Esophagus squamous epithelium (tissue), 4 donors: ENCODE measurements around the gene NNAT.

Experiments
- POLR2A ChIP-seq, 4 donors: fragments of 450-650 bp; IDR thresholded peaks; one replicate each; pipeline ENCODE4 v1.6.1; 2017; ENCODE audit warnings: antibody characterized with exemption in 4 of 4, mild to moderate bottlenecking in 4 of 4, moderate library complexity in 3 of 4
- TF ChIP-seq, protein P1 (sequence below), 6 experiments: fragments of 450-650 bp in 4 of 6; fragments of 200-600 bp in 2 of 6; sonication (generic) in 2 of 6; IDR thresholded peaks; one replicate each; pipeline ENCODE4 v1.5.1; 2016 to 2019; ENCODE audit warnings: antibody characterized with exemption in 6 of 6, mild to moderate bottlenecking in 4 of 6, moderate library complexity in 4 of 6

GRCh38 chr20:37565134-37565811, 44.2 kb downstream of the NNAT start:
- no peak for TF ChIP-seq POLR2A (IDR thresholded peaks at IDR 0.05)
- TF ChIP-seq, protein P1, sequence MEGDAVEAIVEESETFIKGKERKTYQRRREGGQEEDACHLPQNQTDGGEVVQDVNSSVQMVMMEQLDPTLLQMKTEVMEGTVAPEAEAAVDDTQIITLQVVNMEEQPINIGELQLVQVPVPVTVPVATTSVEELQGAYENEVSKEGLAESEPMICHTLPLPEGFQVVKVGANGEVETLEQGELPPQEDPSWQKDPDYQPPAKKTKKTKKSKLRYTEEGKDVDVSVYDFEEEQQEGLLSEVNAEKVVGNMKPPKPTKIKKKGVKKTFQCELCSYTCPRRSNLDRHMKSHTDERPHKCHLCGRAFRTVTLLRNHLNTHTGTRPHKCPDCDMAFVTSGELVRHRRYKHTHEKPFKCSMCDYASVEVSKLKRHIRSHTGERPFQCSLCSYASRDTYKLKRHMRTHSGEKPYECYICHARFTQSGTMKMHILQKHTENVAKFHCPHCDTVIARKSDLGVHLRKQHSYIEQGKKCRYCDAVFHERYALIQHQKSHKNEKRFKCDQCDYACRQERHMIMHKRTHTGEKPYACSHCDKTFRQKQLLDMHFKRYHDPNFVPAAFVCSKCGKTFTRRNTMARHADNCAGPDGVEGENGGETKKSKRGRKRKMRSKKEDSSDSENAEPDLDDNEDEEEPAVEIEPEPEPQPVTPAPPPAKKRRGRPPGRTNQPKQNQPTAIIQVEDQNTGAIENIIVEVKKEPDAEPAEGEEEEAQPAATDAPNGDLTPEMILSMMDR (IDR thresholded peaks at IDR 0.05) = no peak
